AG09309 (cell line): ENCODE results near the gene RIMS3.

Source experiments
- DNase-seq: peaks from one replicate; pipeline ENCODE4 v3.0.0-alpha.2; 2010; ENCODE audit warnings: low read depth
- H3K4me3 ChIP-seq: 2 replicates; pipeline ENCODE4 v1.5.1; 2011; ENCODE audit warnings: mild to moderate bottlenecking, low read depth, low read length, moderate library complexity; ENCODE audit not compliant: control insufficient read depth
- CTCF ChIP-seq: IDR thresholded peaks from 2 replicates; pipeline ENCODE4 v1.5.1; 2011; ENCODE audit warnings: mild to moderate bottlenecking, low read depth, low read length, inconsistent platforms; ENCODE audit not compliant: insufficient read depth, control insufficient read depth; ENCODE audit errors: missing control alignments

The RIMS3 gene

GRCh38 chr1:40627987-40628902, 37.2 kb downstream of the RIMS3 start:
- no peak for DNase-seq
- no peak overlapping the region for H3K4me3 ChIP-seq

GRCh38 chr1:40626383-40626770, 39.1 kb downstream of the RIMS3 start:
- no peak overlapping the region for H3K4me3 ChIP-seq
- TF ChIP-seq CTCF: no peak
- DNase-seq: no peak

More at GRCh38 chr1:40627987-40628902, 37.2 kb downstream of the RIMS3 start:
- TF ChIP-seq CTCF: no peak

DNA sequence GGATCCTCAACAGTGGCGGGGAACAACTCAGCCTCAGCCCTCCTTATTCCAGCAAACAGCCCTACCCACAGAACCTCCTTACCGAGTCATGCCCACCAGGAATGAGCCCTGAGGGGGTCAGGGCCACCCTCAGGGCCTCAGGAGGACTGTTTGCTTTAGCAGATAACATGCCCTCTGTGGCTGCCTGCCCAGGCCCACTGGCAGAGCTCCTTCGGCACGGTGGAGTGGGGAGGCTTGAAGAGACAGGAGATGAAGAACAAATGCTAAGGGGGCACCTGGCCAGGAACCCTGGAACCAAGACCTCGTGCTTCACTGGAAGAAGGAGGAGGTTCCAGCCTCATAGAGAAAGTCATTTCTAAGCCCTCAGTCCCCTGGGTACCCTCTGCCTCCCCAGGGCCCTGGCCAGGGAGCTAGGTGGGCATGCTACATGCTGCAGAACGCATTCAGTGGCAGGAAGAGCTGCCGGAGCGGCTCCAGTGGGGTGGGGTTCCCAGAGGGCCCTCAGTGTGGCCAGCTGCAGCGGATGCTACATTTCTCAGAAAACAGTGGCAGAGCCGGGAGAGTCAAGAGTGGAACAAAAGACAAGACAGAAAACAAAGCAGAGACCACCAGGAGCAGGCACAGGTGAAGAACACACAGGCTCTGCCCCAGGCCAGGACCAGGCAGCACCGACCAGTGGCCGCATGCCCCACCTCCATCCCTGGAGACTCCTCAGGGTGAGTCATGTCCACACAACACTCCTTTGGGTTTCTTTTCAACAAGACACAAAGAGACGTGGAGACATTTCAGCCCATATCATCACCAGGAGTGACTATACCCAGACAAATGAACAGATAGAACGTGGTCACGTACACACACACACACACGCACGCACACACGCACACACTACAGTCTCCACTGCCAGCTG, 39.8 kb downstream of the RIMS3 start:
- TF ChIP-seq CTCF: no peak
- no peak overlapping the region for H3K4me3 ChIP-seq
- no peak for DNase-seq

DNA sequence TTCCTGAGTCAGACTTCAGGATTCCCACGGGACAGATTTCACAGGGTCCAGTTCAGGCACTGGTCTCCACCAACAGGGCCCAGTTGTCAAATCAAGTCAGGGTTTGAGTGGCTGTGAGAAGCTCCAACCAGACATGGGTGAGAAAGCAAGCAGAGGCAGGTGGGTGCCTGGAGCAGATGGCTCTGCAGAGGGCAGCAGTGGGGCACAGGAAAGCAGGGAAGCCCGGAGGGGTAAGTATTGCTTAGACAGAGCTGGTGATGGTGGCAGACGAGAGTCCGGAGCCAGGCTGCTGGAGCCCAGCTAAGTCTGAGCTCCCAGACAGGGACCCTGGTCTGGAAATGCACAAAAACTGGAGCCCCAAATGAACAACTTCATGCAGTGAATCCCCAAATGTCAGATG, 40.4 kb downstream of the RIMS3 start:
- no peak for DNase-seq
- no peak overlapping the region for H3K4me3 ChIP-seq
- TF ChIP-seq CTCF: peak; percentile 59

GRCh38 chr1:40622936-40623629, 42.4 kb downstream of the RIMS3 start:
- DNase-seq: no peak
- no peak for TF ChIP-seq CTCF

GRCh38 chr1:40621821-40622450, 43.5 kb downstream of the RIMS3 start:
- TF ChIP-seq CTCF: no peak
- DNase-seq: no peak
- H3K4me3 ChIP-seq: no peak overlapping the region

More at GRCh38 chr1:40622936-40623629, 42.4 kb downstream of the RIMS3 start:
- H3K4me3 ChIP-seq: no peak overlapping the region
